Activated CD4-positive, alpha-beta memory T cell treated with anti-CD3 and anti-CD28 coated beads, Interleukin-2, amount 10 ng/mL, durations not matched to agents 7 days and 5 days (primary cell): ENCODE measurements around the gene ADAP2. TPM values are rescaled to one million over a fixed set of nuclear protein-coding genes. Genes with fewer than 3 reads are reported as not detected.
"Not testable (repeated sequence)": the region's sequence is repeated elsewhere in the genome, so short reads cannot be mapped to it uniquely, and the experiment has no call there.

Experiments
- CTCF ChIA-PET: fragments of 350-600 bp; sonication (Branson Sonifier 250); formaldehyde crosslinking; loops from one replicate; lab custom pipeline; 2021; ENCODE audit warnings: antibody characterized with exemption, inconsistent platforms; lab: Charles Lee
- POLR2A ChIA-PET: fragments of 350-600 bp; sonication (Branson Sonifier 250); formaldehyde crosslinking; loops from one replicate; lab custom pipeline; 2021; ENCODE audit warnings: antibody characterized with exemption; lab: Charles Lee
- DNase-seq: peaks from one replicate; pipeline ENCODE4 v3.0.0-alpha.2; 2020
- H3K27ac Mint-ChIP-seq: one replicate; pipeline ENCODE4 v1.8.0; 2021; ENCODE audit warnings: mild to moderate bottlenecking, mixed read lengths
- H3K27me3 Mint-ChIP-seq: one replicate; pipeline ENCODE4 v1.8.0; 2021; ENCODE audit warnings: mixed read lengths
- H3K36me3 Mint-ChIP-seq: one replicate; pipeline ENCODE4 v1.8.0; 2021; ENCODE audit warnings: low read depth, mixed read lengths
- H3K4me1 Mint-ChIP-seq: one replicate; pipeline ENCODE4 v1.8.0; 2021; ENCODE audit warnings: mixed read lengths
- H3K4me3 Mint-ChIP-seq: one replicate; pipeline ENCODE4 v1.8.0; 2021; ENCODE audit warnings: mild to moderate bottlenecking, mixed read lengths
- H3K9me3 Mint-ChIP-seq: one replicate; pipeline ENCODE4 v1.8.0; 2021; ENCODE audit warnings: mixed read lengths
- total RNA-seq, 2 experiments: library from RNA; stranded (reverse); gene quantifications; one replicate each; pipeline ENCODE4 v1.2.3, GENCODE V29; 2021

Gene ADAP2
- total RNA-seq, 2 experiments from 2014 or later, result 0.43 to 0.65 TPM

- Mint-ChIP-seq H3K9me3 (no peaks in the 10 kb centered on the region), H3K27me3 (peaks cover 44% of the 10 kb centered on the region), H3K36me3 (no peaks in the 10 kb centered on the region), H3K4me3 (no peak overlapping the region), H3K4me1 (peaks cover 12% of the 10 kb centered on the region), H3K27ac (no peak overlapping the region)
- ChIA-PET CTCF (no interaction called here), POLR2A (no interaction called here)
- no peak for DNase-seq
Observed at GRCh38 chr17:30920282-30920681, 1.5 kb upstream of the ADAP2 start.

- Mint-ChIP-seq H3K36me3 (no peaks in the 10 kb centered on the region), H3K4me3 (peak overlapping the region; percentile 54), H3K9me3 (no peaks in the 10 kb centered on the region), H3K27me3 (peaks cover 46% of the 10 kb centered on the region), H3K4me1 (peaks cover 12% of the 10 kb centered on the region), H3K27ac (no peak overlapping the region)
- ChIA-PET CTCF (no interaction called here), POLR2A (no interaction called here)
- no peak for DNase-seq
Observed at GRCh38 chr17:30920683-30921543, 832 bp upstream of the ADAP2 start.

GRCh38 chr17:30922235-30923030, 688 bp downstream of the ADAP2 start:
- H3K27me3 Mint-ChIP-seq, result peaks cover 54% of the 10 kb centered on the region
- DNase-seq, result no peak
- H3K36me3 Mint-ChIP-seq, result no peaks in the 10 kb centered on the region
- H3K4me3 Mint-ChIP-seq, result peak overlapping the region; percentile 22
- H3K4me1 Mint-ChIP-seq, result peaks cover 12% of the 10 kb centered on the region
- no peaks in the 10 kb centered on the region for H3K9me3 Mint-ChIP-seq
- no peak overlapping the region for H3K27ac Mint-ChIP-seq
- ChIA-PET POLR2A (interaction anchor here (1.0 kb wide), 1 partner anchor 16 kb away, joined by 4 read pairs; the partner anchor contains the start of gene TEFM), CTCF (no interaction called here)

GRCh38 chr17:30924341-30924740, 2.6 kb downstream of the ADAP2 start:
- H3K27me3 Mint-ChIP-seq, result peaks cover 49% of the 10 kb centered on the region
- no peaks in the 10 kb centered on the region for H3K9me3 Mint-ChIP-seq
- H3K4me3 Mint-ChIP-seq, result no peak overlapping the region
- no peak overlapping the region for H3K27ac Mint-ChIP-seq
- DNase-seq, result no peak
- peaks cover 12% of the 10 kb centered on the region for H3K4me1 Mint-ChIP-seq
- H3K36me3 Mint-ChIP-seq, result no peaks in the 10 kb centered on the region
- POLR2A ChIA-PET, result interaction anchor here (0.8 kb wide), 1 partner anchor 18 kb away, joined by 3 read pairs; no protein-coding TSS in a partner anchor
- CTCF ChIA-PET, result interaction anchor here (0.7 to 1.8 kb wide), 2 partner anchors 9 to 65 kb away, joined by 4 read pairs; no protein-coding TSS in a partner anchor

GRCh38 chr17:30926516-30926915, 4.8 kb downstream of the ADAP2 start:
- DNase-seq, result no peak
- POLR2A ChIA-PET, result interaction anchor here (0.6 to 1.2 kb wide), 2 partner anchors 13 to 46 kb away, joined by 3 to 4 read pairs; no protein-coding TSS in a partner anchor
- Mint-ChIP-seq H3K9me3 (no peaks in the 10 kb centered on the region), H3K27me3 (peaks cover 32% of the 10 kb centered on the region), H3K4me3 (no peak overlapping the region), H3K27ac (no peak overlapping the region), H3K4me1 (peaks cover 8% of the 10 kb centered on the region), H3K36me3 (no peaks in the 10 kb centered on the region)
- CTCF ChIA-PET, result no interaction called here

- H3K36me3 Mint-ChIP-seq, result no peaks in the 10 kb centered on the region
- peaks cover 2% of the 10 kb centered on the region for H3K4me1 Mint-ChIP-seq
- ChIA-PET CTCF (interaction anchor here (1.0 kb wide), 1 partner anchor 12 kb away, joined by 3 read pairs; no protein-coding TSS in a partner anchor), POLR2A (interaction anchor here (1.6 kb wide), 1 partner anchor 11 kb away, joined by 4 read pairs; no protein-coding TSS in a partner anchor)
- H3K4me3 Mint-ChIP-seq, result no peak overlapping the region
- H3K9me3 Mint-ChIP-seq, result no peaks in the 10 kb centered on the region
- H3K27me3 Mint-ChIP-seq, result peaks cover 25% of the 10 kb centered on the region
- DNase-seq, result no peak
- no peak overlapping the region for H3K27ac Mint-ChIP-seq
Observed at GRCh38 chr17:30927756-30928155, 6.0 kb downstream of the ADAP2 start.

GRCh38 chr17:30928584-30928983, 6.8 kb downstream of the ADAP2 start:
- Mint-ChIP-seq H3K36me3 (no peaks in the 10 kb centered on the region), H3K4me3 (no peak overlapping the region), H3K9me3 (no peaks in the 10 kb centered on the region), H3K4me1 (no peaks in the 10 kb centered on the region), H3K27ac (no peak overlapping the region), H3K27me3 (peaks cover 19% of the 10 kb centered on the region)
- DNase-seq, result no peak
- ChIA-PET CTCF (no interaction called here), POLR2A (interaction anchor here (0.8 to 1.6 kb wide), 2 partner anchors 10 to 20 kb away, joined by 4 to 5 read pairs; no protein-coding TSS in a partner anchor)

- no peak overlapping the region for H3K4me3 Mint-ChIP-seq
- H3K36me3 Mint-ChIP-seq, result no peaks in the 10 kb centered on the region
- no peaks in the 10 kb centered on the region for H3K4me1 Mint-ChIP-seq
- H3K9me3 Mint-ChIP-seq, result no peaks in the 10 kb centered on the region
- H3K27me3 Mint-ChIP-seq, result peaks cover 15% of the 10 kb centered on the region
- DNase-seq, result no peak
- CTCF ChIA-PET, result no interaction called here
- POLR2A ChIA-PET, result no interaction called here
- no peak overlapping the region for H3K27ac Mint-ChIP-seq
Observed at GRCh38 chr17:30929081-30929633, 7.4 kb downstream of the ADAP2 start.

GRCh38 chr17:30929861-30930260, 8.1 kb downstream of the ADAP2 start:
- CTCF ChIA-PET, result not testable (repeated sequence)

GRCh38 chr17:30930495-30930894, 8.8 kb downstream of the ADAP2 start:
- no peak for DNase-seq
- Mint-ChIP-seq H3K27me3 (peaks cover 8% of the 10 kb centered on the region), H3K9me3 (no peaks in the 10 kb centered on the region), H3K4me1 (no peaks in the 10 kb centered on the region), H3K4me3 (no peak overlapping the region), H3K36me3 (no peaks in the 10 kb centered on the region), H3K27ac (no peak overlapping the region)
- ChIA-PET CTCF (no interaction called here), POLR2A (no interaction called here)

More at GRCh38 chr17:30929861-30930260, 8.1 kb downstream of the ADAP2 start:
- H3K36me3 Mint-ChIP-seq, H3K27ac Mint-ChIP-seq, H3K9me3 Mint-ChIP-seq, H3K4me1 Mint-ChIP-seq, POLR2A ChIA-PET, H3K4me3 Mint-ChIP-seq, DNase-seq: not testable (repeated sequence)
- peaks cover 10% of the 10 kb centered on the region for H3K27me3 Mint-ChIP-seq

GRCh38 chr17:30931582-30931981, 9.8 kb downstream of the ADAP2 start:
- H3K27me3 Mint-ChIP-seq, H3K4me1 Mint-ChIP-seq, H3K36me3 Mint-ChIP-seq, H3K9me3 Mint-ChIP-seq, H3K4me3 Mint-ChIP-seq, POLR2A ChIA-PET, DNase-seq, H3K27ac Mint-ChIP-seq: not testable (repeated sequence)
- CTCF ChIA-PET, result interaction anchor here (0.7 kb wide), 1 partner anchor 1076 kb away, joined by 3 read pairs; no protein-coding TSS in a partner anchor

- no peaks in the 10 kb centered on the region for H3K9me3 Mint-ChIP-seq
- H3K27ac Mint-ChIP-seq, result no peak overlapping the region
- H3K4me1 Mint-ChIP-seq, result peaks cover 3% of the 10 kb centered on the region
- DNase-seq, result no peak
- ChIA-PET CTCF (no interaction called here), POLR2A (no interaction called here)
- no peaks in the 10 kb centered on the region for H3K36me3 Mint-ChIP-seq
- no peaks in the 10 kb centered on the region for H3K27me3 Mint-ChIP-seq
- no peak overlapping the region for H3K4me3 Mint-ChIP-seq
Observed at GRCh38 chr17:30933966-30934365, 12.2 kb downstream of the ADAP2 start.
